DOHH2 (cell line): ENCODE results near the gene ZKSCAN2.

Experiments
- EZH2phosphoT487 ChIP-seq: fragments of 200-600 bp; sonication (generic); IDR thresholded peaks from 2 replicates; pipeline ENCODE4 v1.6.1; 2017; ENCODE audit warnings: borderline replicate concordance, mild to moderate bottlenecking, antibody characterized with exemption, low read length, moderate library complexity, mixed read lengths
- TF ChIP-seq, protein P1 (sequence below): fragments of 200-600 bp; sonication (generic); IDR thresholded peaks from one replicate; pipeline ENCODE4 v1.5.1; 2014; ENCODE audit warnings: antibody characterized with exemption, mild to moderate bottlenecking, low read depth, low read length; ENCODE audit not compliant: poor library complexity, severe bottlenecking

DNA sequence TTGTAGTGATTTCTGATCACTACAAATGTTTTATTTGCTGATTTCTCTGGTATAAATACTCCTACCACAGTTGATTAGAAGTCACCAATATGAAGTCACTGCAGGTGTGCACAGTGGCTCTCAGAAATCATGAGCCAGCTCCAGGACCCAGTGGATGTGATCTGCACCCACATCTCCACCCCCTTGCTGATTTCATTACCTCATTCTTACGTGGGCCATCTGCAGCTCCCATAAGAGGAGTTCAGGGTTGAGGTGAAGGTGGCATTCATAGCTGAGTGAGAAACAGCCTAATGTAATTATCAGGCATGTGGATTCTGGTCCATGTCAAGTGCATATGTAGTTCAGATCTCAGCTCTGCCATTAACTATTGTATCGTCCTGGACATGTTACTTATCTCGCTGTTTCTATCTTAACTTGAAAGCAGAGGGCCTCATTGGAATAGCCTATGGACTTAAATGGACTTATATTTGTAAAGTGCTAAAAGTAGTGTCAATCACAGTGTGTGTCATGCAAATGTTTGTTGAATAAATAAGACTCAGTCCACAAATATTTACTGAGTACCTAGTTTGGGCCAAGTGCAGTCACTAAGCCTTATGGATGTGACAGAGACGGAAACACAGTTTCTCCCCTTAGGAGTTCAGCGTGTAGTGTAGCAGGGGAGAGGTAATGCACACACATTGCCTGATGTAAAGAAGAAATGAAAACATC, 40.7 kb upstream of the ZKSCAN2 start:
- TF ChIP-seq EZH2phosphoT487: no peak
- TF ChIP-seq, protein P1, sequence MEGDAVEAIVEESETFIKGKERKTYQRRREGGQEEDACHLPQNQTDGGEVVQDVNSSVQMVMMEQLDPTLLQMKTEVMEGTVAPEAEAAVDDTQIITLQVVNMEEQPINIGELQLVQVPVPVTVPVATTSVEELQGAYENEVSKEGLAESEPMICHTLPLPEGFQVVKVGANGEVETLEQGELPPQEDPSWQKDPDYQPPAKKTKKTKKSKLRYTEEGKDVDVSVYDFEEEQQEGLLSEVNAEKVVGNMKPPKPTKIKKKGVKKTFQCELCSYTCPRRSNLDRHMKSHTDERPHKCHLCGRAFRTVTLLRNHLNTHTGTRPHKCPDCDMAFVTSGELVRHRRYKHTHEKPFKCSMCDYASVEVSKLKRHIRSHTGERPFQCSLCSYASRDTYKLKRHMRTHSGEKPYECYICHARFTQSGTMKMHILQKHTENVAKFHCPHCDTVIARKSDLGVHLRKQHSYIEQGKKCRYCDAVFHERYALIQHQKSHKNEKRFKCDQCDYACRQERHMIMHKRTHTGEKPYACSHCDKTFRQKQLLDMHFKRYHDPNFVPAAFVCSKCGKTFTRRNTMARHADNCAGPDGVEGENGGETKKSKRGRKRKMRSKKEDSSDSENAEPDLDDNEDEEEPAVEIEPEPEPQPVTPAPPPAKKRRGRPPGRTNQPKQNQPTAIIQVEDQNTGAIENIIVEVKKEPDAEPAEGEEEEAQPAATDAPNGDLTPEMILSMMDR: no peak
